IMR-90 (cell line): ENCODE data around the gene BRIP1. TPM values are rescaled to one million over a fixed set of nuclear protein-coding genes. Genes with fewer than 3 reads are reported as not detected.
"Not testable (repeated sequence)": the region's sequence is repeated elsewhere in the genome, so short reads cannot be mapped to it uniquely, and the experiment has no call there.

ENCODE experiments used
- ATAC-seq: fragments of 200-7000 bp; cut with Tn5 transposase; 2 replicates; pipeline ENCODE4 v1.9.1; 2020; ENCODE audit warnings: low read depth, mild to moderate bottlenecking, moderate library complexity
- BruUV-seq: library from RNA; stranded (reverse); fragments of 400-500 nt; replicated peaks from 2 replicates; lab custom pipeline; 2021; lab: Mats Ljungman, UMichigan
- CTCF ChIA-PET: fragments of 300-600 bp; formaldehyde crosslinking; extraction: SDS; loops from one replicate; lab custom pipeline; 2021; ENCODE audit warnings: antibody characterized with exemption; lab: Yijun Ruan, JAX
- POLR2A ChIA-PET: fragments of 300-600 bp; sonication (Branson Sonifier 250); formaldehyde crosslinking; loops from one replicate; lab custom pipeline; 2022; ENCODE audit warnings: antibody characterized with exemption; ENCODE audit not compliant: unreplicated experiment; lab: Charles Lee
- DNase-seq: peaks from one replicate; pipeline ENCODE4 v3.0.0; 2013
- H2AFZ ChIP-seq: replicated peaks from 2 replicates; pipeline ENCODE3; 2013; ENCODE audit warnings: low read length, mild to moderate bottlenecking; ENCODE audit not compliant: poor library complexity
- H2AK5ac ChIP-seq: 2 replicates; pipeline ENCODE4 v1.6.1; 2013; ENCODE audit warnings: low read depth, low read length, inconsistent platforms
- H2AK9ac ChIP-seq: replicated peaks from 2 replicates; pipeline ENCODE3; 2013; ENCODE audit warnings: mild to moderate bottlenecking, low read depth, low read length, moderate library complexity; ENCODE audit not compliant: poor library complexity
- H2BK120ac ChIP-seq: 2 replicates; pipeline ENCODE4 v1.6.1; 2013; ENCODE audit warnings: low read depth, low read length, inconsistent platforms
- H2BK15ac ChIP-seq: 3 replicates; pipeline ENCODE4 v1.6.1; 2013; ENCODE audit warnings: low read depth, low read length, inconsistent platforms
- H2BK20ac ChIP-seq: 2 replicates; pipeline ENCODE4 v1.6.1; 2013; ENCODE audit warnings: low read depth, mild to moderate bottlenecking, inconsistent platforms, low read length, moderate library complexity
- H2BK5ac ChIP-seq: 2 replicates; pipeline ENCODE4 v1.6.1; 2013; ENCODE audit warnings: mild to moderate bottlenecking, low read depth, low read length, inconsistent platforms; ENCODE audit not compliant: poor library complexity, severe bottlenecking
- H3K14ac ChIP-seq: replicated peaks from 2 replicates; pipeline ENCODE4 v1.6.1; 2013; ENCODE audit warnings: low read depth, low read length, inconsistent platforms
- H3K18ac ChIP-seq: 2 replicates; pipeline ENCODE4 v1.6.1; 2013; ENCODE audit warnings: low read depth, low read length, control low read depth
- H3K23ac ChIP-seq: 2 replicates; pipeline ENCODE4 v1.6.1; 2013; ENCODE audit warnings: low read depth, low read length, inconsistent platforms
- H3K27ac ChIP-seq: 2 replicates; pipeline ENCODE4 v1.5.1; 2013; ENCODE audit warnings: mild to moderate bottlenecking, control low read depth, low read length; ENCODE audit not compliant: insufficient read depth
- H3K27me3 ChIP-seq: 2 replicates; pipeline ENCODE4 v1.6.1; 2013; ENCODE audit warnings: low read length; ENCODE audit not compliant: control insufficient read depth, insufficient read depth
- H3K36me3 ChIP-seq: 2 replicates; pipeline ENCODE4 v1.6.1; 2013; ENCODE audit warnings: low read length, mixed read lengths; ENCODE audit not compliant: control insufficient read depth, insufficient read depth
- H3K4ac ChIP-seq: 2 replicates; pipeline ENCODE4 v1.6.1; 2013; ENCODE audit warnings: low read depth, low read length, inconsistent platforms
- H3K4me1 ChIP-seq: 2 replicates; pipeline ENCODE4 v1.6.1; 2013; ENCODE audit warnings: low read length, mixed read lengths; ENCODE audit not compliant: control insufficient read depth, insufficient read depth
- H3K4me2 ChIP-seq: 2 replicates; pipeline ENCODE4 v1.6.1; 2013; ENCODE audit warnings: low read depth, mild to moderate bottlenecking, control low read depth, low read length, moderate library complexity
- H3K4me3 ChIP-seq: 2 replicates; pipeline ENCODE4 v1.5.1; 2013; ENCODE audit warnings: low read depth, mild to moderate bottlenecking, control low read depth, low read length, moderate library complexity; ENCODE audit not compliant: insufficient read depth
- H3K56ac ChIP-seq: 2 replicates; pipeline ENCODE4 v1.6.1; 2013; ENCODE audit warnings: low read length, inconsistent platforms; ENCODE audit not compliant: insufficient read depth; ENCODE audit errors: extremely low read depth
- H3K79me1 ChIP-seq, 2 experiments: 2 replicates each; pipeline ENCODE4 v1.6.1; 2013; ENCODE audit warnings: low read length in 2 of 2, inconsistent platforms in 1 of 2, low read depth in 1 of 2
- H3K9ac ChIP-seq: 2 replicates; pipeline ENCODE4 v1.6.1; 2013; ENCODE audit warnings: low read depth, low read length, control low read depth
- H3K9me1 ChIP-seq: 2 replicates; pipeline ENCODE4 v1.6.1; 2013; ENCODE audit warnings: low read length, inconsistent platforms; ENCODE audit not compliant: insufficient read depth
- H3K9me3 ChIP-seq: 2 replicates; pipeline ENCODE4 v1.6.1; 2013; ENCODE audit warnings: low read length; ENCODE audit not compliant: control insufficient read depth, insufficient read depth
- H4K20me1 ChIP-seq: 2 replicates; pipeline ENCODE4 v1.6.1; 2013; ENCODE audit warnings: low read length, inconsistent platforms; ENCODE audit not compliant: insufficient read depth
- H4K5ac ChIP-seq: 2 replicates; pipeline ENCODE4 v1.6.1; 2013; ENCODE audit warnings: mild to moderate bottlenecking, low read depth, low read length, control low read depth
- H4K8ac ChIP-seq, 2 experiments: 2 replicates each; pipeline ENCODE4 v1.6.1; 2013; ENCODE audit warnings: low read depth in 2 of 2, low read length in 2 of 2, control low read depth in 1 of 2, inconsistent platforms in 1 of 2
- H4K91ac ChIP-seq: 2 replicates; pipeline ENCODE4 v1.6.1; 2013; ENCODE audit warnings: low read depth, low read length, inconsistent platforms; ENCODE audit not compliant: insufficient read depth
- WGBS, 2 experiments: methylation state at CpG; one replicate each; pipeline versions ENCODE4 v1.1.5 to v1.1.7; 2013; ENCODE audit warnings: missing lambda C conversion rate in 2 of 2; ENCODE audit not compliant: insufficient read length in 1 of 2; ENCODE audit errors: extremely low coverage in 2 of 2; 5-methylcytosine and 5-hydroxymethylcytosine counted together
- dilution Hi-C: fragments of 300-500 bp; cut with HindIII; formaldehyde crosslinking; loops from one replicate; pipeline ENCODE4 v1.14.3; 2018; ENCODE audit warnings: low sequenced_read_pairs; ENCODE audit not compliant: unreplicated experiment
- in situ Hi-C: fragments of 300-500 bp; cut with MboI; formaldehyde crosslinking; loops from 3 replicates; pipeline ENCODE4 v1.14.3; 2019; ENCODE audit warnings: low sequenced_read_pairs, inconsistent platforms, mixed read lengths
- intact Hi-C: fragments of 100-400 bp; cut with micrococcal nuclease; formaldehyde crosslinking; loops from 2 replicates; pipeline ENCODE4 v1.10.0; 2022
- polyA plus RNA-seq, 3 experiments: library from polyadenylated mRNA; depleted of rRNA; stranded (reverse); fragments of >200 nt; gene quantifications; 2 replicates each; pipeline ENCODE4 v1.2.3, GENCODE V29; 2012; ENCODE audit warnings: low replicate concordance in 1 of 3
- total RNA-seq: library from RNA; depleted of rRNA; stranded (reverse); fragments of >200 nt; gene quantifications from 2 replicates; pipeline ENCODE4 v1.2.3, GENCODE V29; 2012

The BRIP1 gene
- total and polyA plus RNA-seq, 2 of the 4 experiments (the other 2 are of a cell fraction) = 6.1 to 19.7 TPM

DNA sequence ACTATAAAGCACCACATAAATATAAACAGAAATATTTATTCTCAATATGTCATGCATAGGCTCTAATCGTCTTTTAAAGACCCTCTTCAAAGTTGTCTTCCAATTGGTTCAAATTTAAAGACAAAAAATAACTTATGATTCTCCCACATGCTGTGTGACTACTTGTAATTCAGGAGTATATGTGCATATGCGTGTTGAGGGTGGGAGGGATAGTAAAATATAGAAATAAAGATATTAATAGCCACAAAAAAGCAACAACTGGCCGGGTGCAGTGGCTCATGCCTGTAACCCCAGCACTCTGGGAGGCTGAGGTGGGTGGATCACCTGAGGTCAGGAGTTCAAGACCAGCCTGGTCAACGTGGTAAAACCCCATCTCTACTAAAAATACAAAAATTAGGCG, 31.0 kb upstream of the BRIP1 start:
- H3K14ac ChIP-seq, POLR2A ChIA-PET, H2AK5ac ChIP-seq, H4K20me1 ChIP-seq, in situ Hi-C loops, H3K27ac ChIP-seq, H2BK5ac ChIP-seq, ATAC-seq, dilution Hi-C loops, H4K5ac ChIP-seq, intact Hi-C loops, H3K9ac ChIP-seq, H2BK20ac ChIP-seq, H3K4me2 ChIP-seq, H2AK9ac ChIP-seq, H3K9me1 ChIP-seq, H3K18ac ChIP-seq, H3K4me3 ChIP-seq, H3K36me3 ChIP-seq, CTCF ChIA-PET, H3K23ac ChIP-seq, H4K8ac ChIP-seq, H2BK15ac ChIP-seq, H3K9me3 ChIP-seq, H3K27me3 ChIP-seq, DNase-seq, H4K91ac ChIP-seq, H2BK120ac ChIP-seq, H3K56ac ChIP-seq, BruUV-seq, H2AFZ ChIP-seq, H3K4me1 ChIP-seq, H3K79me1 ChIP-seq, H3K4ac ChIP-seq: not testable (repeated sequence)
- no CpG with 5 or more reads among the region's 5 CpGs for WGBS, 2 experiments

DNA sequence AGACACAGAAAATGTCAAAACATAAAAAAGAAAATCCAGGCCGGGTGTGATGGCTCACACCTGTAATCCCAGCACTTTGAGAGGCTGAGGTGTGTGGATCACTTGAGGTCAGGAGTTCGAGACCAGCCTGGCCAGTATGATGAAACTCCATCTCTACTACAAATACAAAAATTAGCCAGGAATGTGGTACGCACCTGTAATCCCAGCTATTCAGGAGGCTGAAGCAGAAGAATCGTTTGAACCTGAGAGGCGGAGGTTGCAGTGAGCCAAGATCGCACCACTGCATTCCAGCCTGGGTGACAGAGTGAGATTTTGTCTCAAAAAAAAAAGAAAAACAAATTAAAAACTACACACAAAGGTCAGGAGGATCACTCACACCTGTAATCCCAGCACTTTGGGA, 24.4 kb upstream of the BRIP1 start:
- H3K9me3 ChIP-seq, H3K4ac ChIP-seq, CTCF ChIA-PET, H2AFZ ChIP-seq, H2BK5ac ChIP-seq, H4K5ac ChIP-seq, H3K4me2 ChIP-seq, DNase-seq, dilution Hi-C loops, H3K4me3 ChIP-seq, H4K8ac ChIP-seq, H2BK15ac ChIP-seq, H2AK9ac ChIP-seq, H3K56ac ChIP-seq, H3K79me1 ChIP-seq, in situ Hi-C loops, POLR2A ChIA-PET, H3K4me1 ChIP-seq, H3K23ac ChIP-seq, H4K20me1 ChIP-seq, intact Hi-C loops, H3K27me3 ChIP-seq, H2BK20ac ChIP-seq, H4K91ac ChIP-seq, ATAC-seq, H3K9me1 ChIP-seq, H3K9ac ChIP-seq, H3K14ac ChIP-seq, H3K18ac ChIP-seq, H2BK120ac ChIP-seq, H3K27ac ChIP-seq, H2AK5ac ChIP-seq, BruUV-seq: not testable (repeated sequence)
- WGBS, 2 experiments = no CpG with 5 or more reads among the region's 6 CpGs
- H3K36me3 ChIP-seq = peaks cover 21% of the 10 kb centered on the region
